DND-41 (cell line): ENCODE results near the gene DENND11.

Source experiments
- CTCF ChIP-seq: IDR thresholded peaks from 2 replicates; pipeline ENCODE4 v1.5.1; 2012; ENCODE audit warnings: borderline replicate concordance, low read length, moderate library complexity, mild to moderate bottlenecking; ENCODE audit not compliant: poor library complexity, severe bottlenecking; ENCODE audit errors: extremely low read depth
- EZH2 ChIP-seq: IDR thresholded peaks from 3 replicates; pipeline ENCODE4 v1.6.1; 2012; ENCODE audit warnings: borderline replicate concordance, low read depth, mild to moderate bottlenecking, moderate library complexity, low read length, inconsistent platforms; ENCODE audit not compliant: severe bottlenecking

- TF ChIP-seq CTCF: no peak
- no peak for TF ChIP-seq EZH2
Observed at GRCh38 chr7:141744131-141744530, 42.2 kb upstream of the DENND11 start.
